ENCODE results near the gene BTBD17. TPM values are rescaled to one million over a fixed set of nuclear protein-coding genes. Genes with fewer than 3 reads are reported as not detected.
"Not testable (repeated sequence)": the region's sequence is repeated elsewhere in the genome, so short reads cannot be mapped to it uniquely, and the experiment has no call there.

BTBD17 gene
- total RNA-seq (not detected), polyA plus RNA-seq (not detected), total RNA-seq (0 reads per million in 6 experiments)

- Mint-ChIP-seq H3K27ac (peak within 1 kb of the TSS in 1 of 10 donors; percentile 24), H3K9me3 (no peaks in the 10 kb centered on the region), H3K36me3 (no peaks in the 10 kb centered on the region), H3K4me1 (peaks cover 0 to 8% (median 2%) of the 10 kb centered on the region in 4 donors), H3K27me3 (peaks cover 14 to 42% (median 22%) of the 10 kb centered on the region in 5 donors), H3K4me3 (no peak within 1 kb of the TSS)
- POLR2A ChIA-PET = no interaction called here
- DNase-seq = peak in 7 of 10 donors; percentile 16 to 29 (median 19)
- peak; percentile 46 to 61 for ATAC-seq
These were observed at the start of gene BTBD17 for GRCh38 chr17:74361230-74362068. TSS of gene BTBD17 (minus strand) at chr17:74361868. CDS start at chr17:74361819, 49 bp downstream.

GRCh38 chr17:74410001-74410443, 48.4 kb upstream of the BTBD17 start:
- H3K9me3 Mint-ChIP-seq = peaks cover 0 to 5% (median 0%) of the 10 kb centered on the region in 9 donors
- H3K4me1 Mint-ChIP-seq = peaks cover 0 to 2% (median under 1%) of the 10 kb centered on the region in 4 donors
- H3K36me3 Mint-ChIP-seq = peaks cover 0 to 4% (median 1%) of the 10 kb centered on the region in 3 donors
- peaks cover 0 to 4% (median 1%) of the 10 kb centered on the region in 5 donors for H3K27me3 Mint-ChIP-seq
- H3K27ac Mint-ChIP-seq = no peak overlapping the region
- POLR2A ChIA-PET = no interaction called here
- ATAC-seq (no peak), DNase-seq (no peak)
- H3K4me3 Mint-ChIP-seq = no peak overlapping the region

DNA sequence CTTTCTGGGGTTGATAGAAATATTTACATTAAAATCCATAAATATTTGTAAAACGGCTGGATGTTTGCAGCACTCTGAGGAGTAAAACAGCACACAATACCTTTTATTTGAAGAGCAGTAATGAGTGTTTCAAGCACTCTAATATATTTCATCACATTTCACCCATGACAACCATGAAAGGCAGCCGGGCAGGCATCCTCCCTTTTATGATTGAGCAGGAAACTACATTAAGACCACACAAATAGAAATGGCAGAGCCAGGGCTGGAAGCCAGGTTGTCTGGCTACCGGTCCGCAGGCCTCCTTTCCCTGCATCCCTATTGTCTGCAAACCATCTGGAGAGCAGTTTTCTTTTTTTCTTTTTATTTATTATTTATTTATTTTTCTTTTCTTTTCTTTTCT, 47.1 kb upstream of the BTBD17 start:
- ATAC-seq = no peak
- POLR2A ChIA-PET = interaction anchor here (0.7 kb wide), 1 partner anchor 102 kb away, joined by 3 read pairs; no protein-coding TSS in a partner anchor
- H3K27ac Mint-ChIP-seq = no peak overlapping the region

DNA sequence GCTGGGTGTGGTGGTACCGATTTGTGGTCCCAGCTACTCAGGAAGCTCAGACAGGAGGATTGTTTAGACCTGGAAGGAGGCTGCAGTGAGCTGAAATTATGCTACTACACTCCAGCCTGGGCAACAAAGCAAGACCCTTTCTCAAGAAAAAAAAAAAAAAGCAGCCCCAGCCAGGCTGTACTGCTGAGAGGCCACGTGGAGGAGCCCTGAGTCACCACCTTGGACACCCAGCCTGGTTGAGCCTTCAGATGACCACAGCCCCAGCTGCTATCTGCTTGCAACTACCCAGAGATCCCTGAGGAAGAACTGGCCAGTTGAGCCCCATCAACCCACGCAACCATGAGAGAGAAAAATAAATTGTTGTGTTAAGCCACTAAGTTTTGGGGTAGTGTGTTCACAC, 46.6 kb upstream of the BTBD17 start:
- H3K9me3 Mint-ChIP-seq = peaks cover 0 to 5% (median 0%) of the 10 kb centered on the region in 9 donors
- no peak for ATAC-seq
- no peak overlapping the region for H3K4me3 Mint-ChIP-seq
- H3K4me1 Mint-ChIP-seq = peaks cover 0 to 2% (median under 1%) of the 10 kb centered on the region in 4 donors
- H3K27ac Mint-ChIP-seq = no peak overlapping the region
- peaks cover 0 to 4% (median 1%) of the 10 kb centered on the region in 3 donors for H3K36me3 Mint-ChIP-seq
- no peak for DNase-seq
- POLR2A ChIA-PET = no interaction called here
- peaks cover 0 to 4% (median under 1%) of the 10 kb centered on the region in 5 donors for H3K27me3 Mint-ChIP-seq

More for the DNA sequence above, 47.1 kb upstream of the BTBD17 start:
- DNase-seq = no peak
- H3K27me3 Mint-ChIP-seq = peaks cover 0 to 4% (median 2%) of the 10 kb centered on the region in 5 donors
- peaks cover 0 to 5% (median 0%) of the 10 kb centered on the region in 9 donors for H3K9me3 Mint-ChIP-seq
- H3K4me3 Mint-ChIP-seq = no peak overlapping the region
- peaks cover 0 to 2% (median under 1%) of the 10 kb centered on the region in 4 donors for H3K4me1 Mint-ChIP-seq
- H3K36me3 Mint-ChIP-seq = peaks cover 0 to 4% (median 1%) of the 10 kb centered on the region in 3 donors

DNA sequence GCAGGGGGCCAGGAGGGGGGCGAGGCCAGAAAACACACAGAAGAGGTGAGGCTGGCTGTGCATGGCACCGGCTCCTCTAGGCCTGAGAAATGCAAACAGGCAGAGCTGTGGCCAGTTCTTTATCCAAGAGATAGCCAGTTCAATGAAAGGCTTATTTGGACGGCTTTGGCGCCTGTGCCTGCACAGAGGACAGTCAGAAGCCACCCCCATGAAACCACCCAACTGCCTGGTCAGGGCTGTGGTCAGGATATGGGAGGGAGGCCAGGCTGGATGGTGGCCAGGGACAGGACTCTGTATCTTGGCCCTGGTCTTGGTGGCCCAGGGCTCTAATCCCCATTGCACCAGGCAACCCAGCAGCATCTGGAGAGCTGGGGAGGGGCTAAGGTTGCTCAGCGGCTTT, 45.7 kb upstream of the BTBD17 start:
- peaks cover 0 to 2% (median under 1%) of the 10 kb centered on the region in 4 donors for H3K4me1 Mint-ChIP-seq
- no peak overlapping the region for H3K4me3 Mint-ChIP-seq
- no peak overlapping the region for H3K27ac Mint-ChIP-seq
- H3K27me3 Mint-ChIP-seq = peaks cover 0 to 4% (median 0%) of the 10 kb centered on the region in 5 donors
- DNase-seq (no peak), ATAC-seq (no peak)
- peaks cover 0 to 5% (median 0%) of the 10 kb centered on the region in 9 donors for H3K9me3 Mint-ChIP-seq
- H3K36me3 Mint-ChIP-seq = peaks cover 0 to 4% (median 1%) of the 10 kb centered on the region in 3 donors
- POLR2A ChIA-PET = no interaction called here

DNA sequence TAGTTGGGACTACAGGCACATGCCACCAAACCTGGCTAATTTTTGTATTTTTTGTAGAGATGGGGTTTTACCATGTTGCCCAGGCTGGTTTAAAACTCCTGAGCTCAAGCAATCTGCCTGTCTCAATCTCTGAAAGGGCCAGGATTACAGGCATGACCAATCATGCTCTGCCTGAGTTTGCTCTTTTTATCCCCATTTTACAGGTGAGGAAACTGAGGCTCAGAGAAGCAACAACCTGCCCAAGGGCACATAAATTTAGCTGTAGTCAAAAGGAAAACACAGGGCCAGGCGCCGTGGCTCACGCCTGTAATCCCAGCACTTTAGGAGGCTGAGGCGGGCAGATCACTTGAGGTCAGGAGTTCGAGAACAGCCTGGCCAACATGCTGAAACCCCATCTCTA, 43.6 kb upstream of the BTBD17 start:
- H3K9me3 Mint-ChIP-seq, POLR2A ChIA-PET, H3K36me3 Mint-ChIP-seq, H3K27me3 Mint-ChIP-seq, H3K4me1 Mint-ChIP-seq, DNase-seq, H3K27ac Mint-ChIP-seq, H3K4me3 Mint-ChIP-seq, ATAC-seq: not testable (repeated sequence)

GRCh38 chr17:74404789-74405188, 43.1 kb upstream of the BTBD17 start:
- Mint-ChIP-seq H3K36me3 (no peaks in the 10 kb centered on the region), H3K9me3 (no peaks in the 10 kb centered on the region), H3K4me1 (peaks cover 0 to 2% (median under 1%) of the 10 kb centered on the region in 4 donors), H3K27ac (no peak overlapping the region), H3K27me3 (peaks cover 0 to 2% (median 0%) of the 10 kb centered on the region in 5 donors), H3K4me3 (no peak overlapping the region)
- ATAC-seq (no peak), DNase-seq (no peak)
- POLR2A ChIA-PET = no interaction called here

GRCh38 chr17:74404218-74404617, 42.5 kb upstream of the BTBD17 start:
- DNase-seq (no peak), ATAC-seq (no peak)
- Mint-ChIP-seq H3K27me3 (peaks cover 0 to 2% (median 0%) of the 10 kb centered on the region in 5 donors), H3K4me3 (no peak overlapping the region), H3K27ac (no peak overlapping the region), H3K4me1 (peaks cover 0 to 2% (median under 1%) of the 10 kb centered on the region in 4 donors), H3K9me3 (no peaks in the 10 kb centered on the region), H3K36me3 (no peaks in the 10 kb centered on the region)
- POLR2A ChIA-PET = interaction anchor here (0.5 kb wide), 1 partner anchor 1093 kb away, joined by 3 read pairs; no protein-coding TSS in a partner anchor

DNA sequence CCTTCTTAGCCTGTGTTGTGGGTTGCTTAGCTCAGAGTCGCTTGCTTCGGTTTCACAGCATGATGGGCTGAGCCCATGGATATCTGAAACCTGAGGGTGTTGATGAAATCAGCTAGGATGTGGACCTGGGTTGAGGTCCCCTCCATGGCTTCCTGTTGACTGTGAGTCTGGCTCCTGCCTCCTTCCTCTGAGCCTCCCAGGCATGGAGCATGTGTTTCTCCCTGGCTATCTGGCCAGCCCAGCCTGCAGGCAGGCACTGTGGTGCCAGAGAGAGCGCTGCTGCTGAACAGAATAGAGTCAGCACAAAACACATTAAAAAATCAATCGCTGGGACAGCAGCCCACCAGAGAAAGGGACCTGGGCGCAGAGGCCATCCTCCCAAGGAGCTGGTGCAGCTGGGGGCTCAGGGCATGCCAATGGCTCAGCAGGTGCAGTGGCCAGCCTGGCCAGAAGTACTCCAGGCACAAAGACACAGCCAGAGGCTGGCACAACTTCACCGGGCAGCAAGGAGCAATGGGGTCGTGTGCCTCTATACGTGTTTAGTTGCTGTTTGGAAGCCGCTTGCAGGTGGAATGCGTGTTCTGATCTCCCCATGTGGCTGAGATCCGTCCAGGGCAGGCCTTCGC, 42.0 kb upstream of the BTBD17 start:
- H3K36me3 Mint-ChIP-seq = no peaks in the 10 kb centered on the region
- peaks cover 0 to 2% (median under 1%) of the 10 kb centered on the region in 4 donors for H3K4me1 Mint-ChIP-seq
- POLR2A ChIA-PET = interaction anchor here (0.5 kb wide), 1 partner anchor 1093 kb away, joined by 3 read pairs; no protein-coding TSS in a partner anchor
- H3K27me3 Mint-ChIP-seq = peaks cover 0 to 2% (median 0%) of the 10 kb centered on the region in 5 donors
- DNase-seq = no peak
- ATAC-seq = no peak
- no peak overlapping the region for H3K4me3 Mint-ChIP-seq
- no peak overlapping the region for H3K27ac Mint-ChIP-seq
- H3K9me3 Mint-ChIP-seq = no peaks in the 10 kb centered on the region

GRCh38 chr17:74402048-74402447, 40.4 kb upstream of the BTBD17 start:
- Mint-ChIP-seq H3K9me3 (no peaks in the 10 kb centered on the region), H3K36me3 (no peaks in the 10 kb centered on the region), H3K27ac (no peak overlapping the region), H3K4me1 (peaks cover 0 to under 1% (median under 1%) of the 10 kb centered on the region in 4 donors), H3K4me3 (no peak overlapping the region), H3K27me3 (peaks cover 0 to 2% (median 0%) of the 10 kb centered on the region in 5 donors)
- no peak for ATAC-seq
- POLR2A ChIA-PET = no interaction called here
- no peak for DNase-seq

- no peak for DNase-seq
- Mint-ChIP-seq H3K4me3 (no peak overlapping the region), H3K27ac (no peak overlapping the region), H3K4me1 (no peaks in the 10 kb centered on the region), H3K27me3 (peaks cover 0 to 4% (median 0%) of the 10 kb centered on the region in 5 donors), H3K9me3 (no peaks in the 10 kb centered on the region), H3K36me3 (no peaks in the 10 kb centered on the region)
- no peak for ATAC-seq
- POLR2A ChIA-PET = no interaction called here
These were observed 34.9 kb upstream of the BTBD17 start for GRCh38 chr17:74396567-74396966.

GRCh38 chr17:74394977-74395376, 33.3 kb upstream of the BTBD17 start:
- POLR2A ChIA-PET = no interaction called here
- Mint-ChIP-seq H3K4me3 (no peak overlapping the region), H3K27me3 (peaks cover 0 to 4% (median 2%) of the 10 kb centered on the region in 5 donors), H3K9me3 (no peaks in the 10 kb centered on the region), H3K4me1 (no peaks in the 10 kb centered on the region), H3K36me3 (no peaks in the 10 kb centered on the region), H3K27ac (no peak overlapping the region)
- ATAC-seq = no peak
- no peak for DNase-seq

All from naive thymus-derived CD8-positive, alpha-beta T cell (primary cell).